Endothelial cell of umbilical vein (primary cell): ENCODE results near the gene DNAH10.

Source experiments
- MYC ChIP-seq: IDR thresholded peaks from one replicate; pipeline ENCODE4 v1.6.1; 2011; ENCODE audit warnings: mild to moderate bottlenecking, low read depth, low read length
- POLR2A ChIP-seq: IDR thresholded peaks from 2 replicates; pipeline ENCODE4 v1.6.1; 2012; ENCODE audit warnings: low read depth, mild to moderate bottlenecking, control low read depth, low read length

- TF ChIP-seq POLR2A: no peak
- TF ChIP-seq MYC: no peak
Observed at GRCh38 chr12:123882161-123882705, 120.1 kb downstream of the DNAH10 start.
